Measurements from ENCODE around the gene FCN2. TPM values are rescaled to one million over a fixed set of nuclear protein-coding genes. Genes with fewer than 3 reads are reported as not detected.

Gene FCN2
- total and polyA plus RNA-seq, 4 donors = 0.20 to 0.22 TPM; not detected in 2

- ATAC-seq (ENCODE audit: insufficient read depth, low FRiP score) = peak; percentile 66
- H3K27me3 ChIP-seq (ENCODE audit: control insufficient read depth in 3 of 3, insufficient read depth in 3 of 3, low read length in 2 of 3) = no peaks in the 10 kb centered on the region
- H3K27ac ChIP-seq (ENCODE audit: low read depth in 1 of 2, low read length in 1 of 2) = no peak overlapping the region
- H3K9ac ChIP-seq (ENCODE audit: insufficient read depth in 1 of 2, low read length in 2 of 2) = no peak overlapping the region
- no peak overlapping the region for H3K4me3 ChIP-seq
- no peaks in the 10 kb centered on the region for H3K36me3 ChIP-seq (ENCODE audit: control insufficient read depth in 4 of 4, insufficient read depth in 4 of 4, low read length in 4 of 4)
- no peak for TF ChIP-seq CTCF (IDR thresholded peaks at IDR 0.05; ENCODE audit: control extremely low read depth, extremely low read depth)
- peaks cover 0 to 7% (median 5%) of the 10 kb centered on the region in 4 donors for H3K9me3 ChIP-seq (ENCODE audit: control insufficient read depth in 4 of 4, insufficient read depth in 3 of 4, low read length in 3 of 4)
- WGBS, 2 donors = 67 to 70% methylated on average over 14 of the region's 14 CpGs
- H3K4me1 ChIP-seq (ENCODE audit: control insufficient read depth in 5 of 5, insufficient read depth in 5 of 5, low read length in 5 of 5) = peaks cover 0 to 10% (median 0%) of the 10 kb centered on the region in 5 donors
- peak; percentile 52 to 84 (median 67) for DNase-seq
These were observed 41.7 kb downstream of the FCN2 start for GRCh38 chr9:134922066-134922931.

- Histone ChIP-seq H3K9me3 (ENCODE audit: control insufficient read depth in 4 of 4, insufficient read depth in 3 of 4, low read length in 3 of 4) (peaks cover 0 to 7% (median 5%) of the 10 kb centered on the region in 4 donors), H3K4me1 (ENCODE audit: control insufficient read depth in 5 of 5, insufficient read depth in 5 of 5, low read length in 5 of 5) (peaks cover 0 to 10% (median 0%) of the 10 kb centered on the region in 5 donors), H3K9ac (ENCODE audit: insufficient read depth in 1 of 2, low read length in 2 of 2) (no peak overlapping the region), H3K27ac (ENCODE audit: low read depth in 1 of 2, low read length in 1 of 2) (no peak overlapping the region), H3K4me3 (no peak overlapping the region), H3K36me3 (ENCODE audit: control insufficient read depth in 4 of 4, insufficient read depth in 4 of 4, low read length in 4 of 4) (no peaks in the 10 kb centered on the region), H3K27me3 (ENCODE audit: control insufficient read depth in 3 of 3, insufficient read depth in 3 of 3, low read length in 2 of 3) (no peaks in the 10 kb centered on the region)
- DNase-seq (no peak), ATAC-seq (ENCODE audit: insufficient read depth, low FRiP score) (no peak)
- no peak for TF ChIP-seq CTCF (IDR thresholded peaks at IDR 0.05; ENCODE audit: control extremely low read depth, extremely low read depth)
- WGBS, 2 donors = 58 to 70% methylated on average over 9 of the region's 9 CpGs
These were observed 42.3 kb downstream of the FCN2 start for GRCh38 chr9:134922932-134923240.

GRCh38 chr9:134923466-134923865, 42.9 kb downstream of the FCN2 start:
- WGBS, 2 donors = 86 to 89% methylated on average over 7 of the region's 7 CpGs
- Histone ChIP-seq H3K27ac (ENCODE audit: low read depth in 1 of 2, low read length in 1 of 2) (no peak overlapping the region), H3K4me3 (no peak overlapping the region), H3K9me3 (ENCODE audit: control insufficient read depth in 4 of 4, insufficient read depth in 3 of 4, low read length in 3 of 4) (peaks cover 0 to 7% (median 5%) of the 10 kb centered on the region in 4 donors), H3K36me3 (ENCODE audit: control insufficient read depth in 4 of 4, insufficient read depth in 4 of 4, low read length in 4 of 4) (no peaks in the 10 kb centered on the region), H3K9ac (ENCODE audit: insufficient read depth in 1 of 2, low read length in 2 of 2) (no peak overlapping the region), H3K27me3 (ENCODE audit: control insufficient read depth in 3 of 3, insufficient read depth in 3 of 3, low read length in 2 of 3) (no peaks in the 10 kb centered on the region), H3K4me1 (ENCODE audit: control insufficient read depth in 5 of 5, insufficient read depth in 5 of 5, low read length in 5 of 5) (peaks cover 0 to 10% (median 0%) of the 10 kb centered on the region in 5 donors)
- TF ChIP-seq CTCF (IDR thresholded peaks at IDR 0.05; ENCODE audit: control extremely low read depth, extremely low read depth) = no peak
- ATAC-seq (ENCODE audit: insufficient read depth, low FRiP score) (no peak), DNase-seq (no peak)

Measured in lung (tissue), 12 donors.